Trophoblast cell (in vitro differentiated cells and primary cell): ENCODE measurements around the gene KLHL40.

Experiments used
- DNase-seq, 2 donors: peaks; one replicate each; pipeline ENCODE4 v3.0.0-alpha.2; 2016
- H2AFZ ChIP-seq: 2 replicates; pipeline ENCODE4 v1.6.1; 2013; ENCODE audit warnings: low read length, moderate library complexity, mild to moderate bottlenecking; ENCODE audit not compliant: insufficient read depth, poor library complexity
- H2AK5ac ChIP-seq: 2 replicates; pipeline ENCODE4 v1.6.1; 2013; ENCODE audit warnings: mild to moderate bottlenecking, low read length
- H2BK120ac ChIP-seq: 2 replicates; pipeline ENCODE4 v1.6.1; 2013; ENCODE audit warnings: low read length, mild to moderate bottlenecking, moderate library complexity; ENCODE audit not compliant: insufficient read depth, poor library complexity
- H2BK12ac ChIP-seq: 2 replicates; pipeline ENCODE4 v1.6.1; 2013; ENCODE audit warnings: mild to moderate bottlenecking, low read length, moderate library complexity
- H2BK5ac ChIP-seq: 2 replicates; pipeline ENCODE4 v1.6.1; 2013; ENCODE audit warnings: low read length, low read depth, moderate library complexity, mild to moderate bottlenecking; ENCODE audit not compliant: poor library complexity
- H3K14ac ChIP-seq: 2 replicates; pipeline ENCODE4 v1.6.1; 2013; ENCODE audit warnings: mild to moderate bottlenecking, low read length
- H3K18ac ChIP-seq: 2 replicates; pipeline ENCODE4 v1.6.1; 2013; ENCODE audit warnings: mild to moderate bottlenecking, low read length
- H3K23ac ChIP-seq: 2 replicates; pipeline ENCODE4 v1.6.1; 2013; ENCODE audit warnings: low read length
- H3K27ac ChIP-seq: 2 replicates; pipeline ENCODE4 v1.5.1; 2013; ENCODE audit warnings: low read depth, mild to moderate bottlenecking, inconsistent platforms, low read length, moderate library complexity
- H3K27me3 ChIP-seq: 2 replicates; pipeline ENCODE4 v1.6.1; 2013; ENCODE audit warnings: inconsistent platforms, mild to moderate bottlenecking, low read length, moderate library complexity; ENCODE audit not compliant: insufficient read depth
- H3K36me3 ChIP-seq, 2 experiments: 1 replicate in 1 of 2; 2 replicates in 1 of 2; pipeline ENCODE4 v1.6.1; 2013; ENCODE audit warnings: low read length in 2 of 2, mild to moderate bottlenecking in 2 of 2, moderate library complexity in 1 of 2; ENCODE audit not compliant: insufficient read depth in 2 of 2, control insufficient read depth in 1 of 2
- H3K4ac ChIP-seq: 2 replicates; pipeline ENCODE4 v1.6.1; 2013; ENCODE audit warnings: low read depth, mild to moderate bottlenecking, low read length, moderate library complexity
- H3K4me1 ChIP-seq, 2 experiments: 1 replicate in 1 of 2; 2 replicates in 1 of 2; pipeline ENCODE4 v1.6.1; 2013; ENCODE audit warnings: low read length in 2 of 2, mild to moderate bottlenecking in 2 of 2, moderate library complexity in 1 of 2; ENCODE audit not compliant: insufficient read depth in 2 of 2, control insufficient read depth in 1 of 2
- H3K4me2 ChIP-seq: 2 replicates; pipeline ENCODE4 v1.6.1; 2013; ENCODE audit warnings: inconsistent platforms, mild to moderate bottlenecking, low read length, moderate library complexity
- H3K4me3 ChIP-seq: 2 replicates; pipeline ENCODE4 v1.5.1; 2013; ENCODE audit warnings: mild to moderate bottlenecking, low read depth, low read length, inconsistent platforms
- H3K79me1 ChIP-seq: one replicate; pipeline ENCODE4 v1.6.1; 2013; ENCODE audit warnings: low read length
- H3K79me2 ChIP-seq: 2 replicates; pipeline ENCODE4 v1.6.1; 2013; ENCODE audit warnings: low read length, mild to moderate bottlenecking; ENCODE audit not compliant: control insufficient read depth, insufficient read depth, poor library complexity
- H3K9ac ChIP-seq: 2 replicates; pipeline ENCODE4 v1.6.1; 2013; ENCODE audit warnings: mild to moderate bottlenecking, low read length
- H3K9me3 ChIP-seq: 2 replicates; pipeline ENCODE4 v1.6.1; 2013; ENCODE audit warnings: low read depth, mild to moderate bottlenecking, control low read depth, inconsistent platforms, low read length; ENCODE audit not compliant: insufficient read depth
- H4K12ac ChIP-seq: 2 replicates; pipeline ENCODE4 v1.6.1; 2013; ENCODE audit warnings: low read depth, mild to moderate bottlenecking, low read length, moderate library complexity
- H4K8ac ChIP-seq: 2 replicates; pipeline ENCODE4 v1.6.1; 2013; ENCODE audit warnings: low read depth, mild to moderate bottlenecking, low read length, moderate library complexity
- H4K91ac ChIP-seq: one replicate; pipeline ENCODE4 v1.6.1; 2013; ENCODE audit warnings: low read depth, mild to moderate bottlenecking, low read length, moderate library complexity
- WGBS: extraction: QIAGEN DNeasy Blood & Tissue Kit; methylation state at CpG from one replicate; pipeline ENCODE4 v1.1.7; 2013; ENCODE audit warnings: missing lambda C conversion rate; ENCODE audit not compliant: insufficient read length, insufficient coverage; ENCODE audit errors: extremely low coverage; 5-methylcytosine and 5-hydroxymethylcytosine counted together

KLHL40 gene

DNA sequence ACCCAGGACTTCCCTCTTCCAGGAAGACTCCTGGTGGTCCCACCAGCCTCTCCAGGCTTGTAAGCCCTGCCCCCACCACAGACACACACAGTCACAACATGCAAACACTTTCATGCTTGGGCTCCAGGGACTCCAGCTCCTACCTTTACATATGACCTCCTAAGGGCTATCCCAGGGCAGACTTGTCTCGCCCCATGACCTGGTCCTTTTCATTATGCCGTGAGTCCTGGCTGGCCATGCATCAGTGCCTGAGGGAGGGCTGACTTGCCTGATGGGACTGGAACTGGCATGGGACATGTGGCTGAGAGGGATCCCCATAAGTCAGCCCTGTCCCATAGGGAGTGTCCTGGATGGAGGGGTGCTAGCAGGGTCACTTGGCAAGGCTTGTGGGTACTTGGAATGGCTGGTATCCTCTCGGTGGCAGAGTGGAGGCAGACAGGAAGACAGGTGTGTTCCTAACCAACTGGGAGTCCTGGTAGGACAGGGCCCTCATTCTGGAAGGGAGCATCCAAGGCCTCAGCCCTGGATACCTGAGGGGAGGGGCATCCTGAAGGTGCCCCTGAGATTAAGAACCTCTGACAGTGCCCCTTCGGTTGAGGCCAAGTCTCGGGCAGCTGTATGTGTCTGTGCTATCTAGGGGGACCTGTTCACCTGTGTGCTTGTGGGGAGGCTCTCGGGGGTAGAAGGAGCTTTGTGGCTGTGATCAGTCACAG is 17.8 kb downstream of the KLHL40 start:
- no CpG with 5 or more reads among the region's 6 CpGs for WGBS
- no peak overlapping the region for H3K14ac ChIP-seq
- no peaks in the 10 kb centered on the region for H3K36me3 ChIP-seq
- no peak overlapping the region for H3K4me3 ChIP-seq
- H2AFZ ChIP-seq: no peak overlapping the region
- no peak overlapping the region for H4K8ac ChIP-seq
- H2BK120ac ChIP-seq: no peak overlapping the region
- no peaks in the 10 kb centered on the region for H3K79me1 ChIP-seq
- H3K4ac ChIP-seq: no peak overlapping the region
- no peaks in the 10 kb centered on the region for H3K79me2 ChIP-seq
- no peak overlapping the region for H3K4me2 ChIP-seq
- no peak overlapping the region for H4K12ac ChIP-seq
- H2AK5ac ChIP-seq: no peak overlapping the region
- H3K23ac ChIP-seq: no peak overlapping the region
- no peak overlapping the region for H3K27ac ChIP-seq
- H2BK5ac ChIP-seq: no peak overlapping the region
- DNase-seq: no peak
- no peaks in the 10 kb centered on the region for H3K27me3 ChIP-seq
- no peaks in the 10 kb centered on the region for H3K4me1 ChIP-seq
- H2BK12ac ChIP-seq: no peak overlapping the region
- no peak overlapping the region for H3K18ac ChIP-seq
- no peaks in the 10 kb centered on the region for H3K9me3 ChIP-seq
- H3K9ac ChIP-seq: no peak overlapping the region
- H4K91ac ChIP-seq: no peak overlapping the region

DNA sequence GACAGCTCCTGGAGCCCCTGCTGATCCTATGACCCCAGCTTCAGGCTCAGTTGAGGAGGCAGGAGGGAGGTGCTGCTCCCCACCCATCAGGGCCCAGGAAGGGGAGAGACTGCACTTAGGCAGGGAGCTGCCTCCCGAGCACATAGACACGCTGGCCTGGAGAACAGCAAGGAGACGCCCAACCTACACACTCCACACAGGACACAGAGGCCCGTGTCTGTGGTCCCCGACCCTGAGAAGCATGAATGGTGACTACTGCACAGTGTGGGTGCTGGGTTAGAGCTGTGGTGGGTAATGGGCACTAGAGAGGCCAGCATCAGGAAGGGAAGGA is 18.3 kb downstream of the KLHL40 start:
- Histone ChIP-seq H3K36me3 (no peaks in the 10 kb centered on the region), H3K4me1 (no peaks in the 10 kb centered on the region)
- no CpG with 5 or more reads among the region's 5 CpGs for WGBS

DNA sequence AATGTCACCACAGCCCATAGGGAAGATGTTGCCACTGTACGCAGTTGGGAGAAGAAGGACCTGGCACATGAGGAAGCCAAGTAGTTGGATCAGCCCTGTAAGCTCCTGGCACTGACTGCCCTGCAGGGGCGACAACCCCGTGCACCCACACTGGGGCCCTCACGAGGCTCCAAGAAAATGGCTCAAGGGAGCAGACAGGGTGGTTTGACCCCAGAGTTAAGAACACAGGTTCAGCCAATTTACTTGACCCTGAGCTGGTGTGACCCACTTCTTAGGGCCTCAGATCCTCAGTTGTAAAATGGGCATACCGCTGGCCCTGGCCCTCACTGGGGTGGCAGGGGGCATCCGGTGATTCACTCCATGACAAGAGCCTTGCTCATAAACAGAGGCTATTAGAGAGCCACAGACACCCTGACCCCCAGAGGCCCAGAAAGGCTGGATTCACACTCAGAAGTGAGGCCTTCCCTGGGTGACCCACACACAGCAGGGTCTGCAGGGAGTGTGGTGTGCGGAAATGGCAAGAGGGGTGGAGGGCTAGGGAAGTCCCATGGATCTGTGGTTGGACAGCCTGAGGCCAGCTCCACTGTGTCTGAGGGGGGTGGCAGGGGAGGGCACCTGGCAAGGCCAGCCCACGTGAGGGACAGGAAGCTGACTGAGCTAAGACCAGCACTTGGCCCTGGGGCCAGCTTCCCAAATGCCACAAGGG is 19.0 kb downstream of the KLHL40 start:
- no peaks in the 10 kb centered on the region for H3K27me3 ChIP-seq
- no peak overlapping the region for H2AFZ ChIP-seq
- H3K9ac ChIP-seq: no peak overlapping the region
- no peak overlapping the region for H3K23ac ChIP-seq
- H3K9me3 ChIP-seq: peaks cover 1% of the 10 kb centered on the region
- DNase-seq: no peak
- no peaks in the 10 kb centered on the region for H3K4me1 ChIP-seq
- H2BK120ac ChIP-seq: no peak overlapping the region
- H2BK5ac ChIP-seq: no peak overlapping the region
- no peak overlapping the region for H3K27ac ChIP-seq
- H2BK12ac ChIP-seq: no peak overlapping the region
- H3K4ac ChIP-seq: no peak overlapping the region
- H4K91ac ChIP-seq: no peak overlapping the region
- no CpG with 5 or more reads among the region's 8 CpGs for WGBS
- no peak overlapping the region for H4K12ac ChIP-seq
- no peaks in the 10 kb centered on the region for H3K36me3 ChIP-seq
- no peak overlapping the region for H3K18ac ChIP-seq
- H4K8ac ChIP-seq: no peak overlapping the region
- H2AK5ac ChIP-seq: no peak overlapping the region
- no peaks in the 10 kb centered on the region for H3K79me1 ChIP-seq
- no peak overlapping the region for H3K14ac ChIP-seq
- H3K4me3 ChIP-seq: no peak overlapping the region
- H3K4me2 ChIP-seq: no peak overlapping the region
- H3K79me2 ChIP-seq: no peaks in the 10 kb centered on the region

More for the DNA sequence above, 18.3 kb downstream of the KLHL40 start:
- Histone ChIP-seq H3K4ac (no peak overlapping the region), H3K27me3 (no peaks in the 10 kb centered on the region), H3K23ac (no peak overlapping the region), H2BK12ac (no peak overlapping the region), H3K27ac (no peak overlapping the region), H3K79me1 (no peaks in the 10 kb centered on the region), H2BK120ac (no peak overlapping the region), H3K14ac (no peak overlapping the region), H4K8ac (no peak overlapping the region), H2BK5ac (no peak overlapping the region), H3K9ac (no peak overlapping the region), H3K9me3 (no peaks in the 10 kb centered on the region), H2AFZ (no peak overlapping the region), H4K91ac (no peak overlapping the region), H3K4me2 (no peak overlapping the region), H2AK5ac (no peak overlapping the region), H4K12ac (no peak overlapping the region), H3K4me3 (no peak overlapping the region), H3K79me2 (no peaks in the 10 kb centered on the region), H3K18ac (no peak overlapping the region)
- no peak for DNase-seq

DNA sequence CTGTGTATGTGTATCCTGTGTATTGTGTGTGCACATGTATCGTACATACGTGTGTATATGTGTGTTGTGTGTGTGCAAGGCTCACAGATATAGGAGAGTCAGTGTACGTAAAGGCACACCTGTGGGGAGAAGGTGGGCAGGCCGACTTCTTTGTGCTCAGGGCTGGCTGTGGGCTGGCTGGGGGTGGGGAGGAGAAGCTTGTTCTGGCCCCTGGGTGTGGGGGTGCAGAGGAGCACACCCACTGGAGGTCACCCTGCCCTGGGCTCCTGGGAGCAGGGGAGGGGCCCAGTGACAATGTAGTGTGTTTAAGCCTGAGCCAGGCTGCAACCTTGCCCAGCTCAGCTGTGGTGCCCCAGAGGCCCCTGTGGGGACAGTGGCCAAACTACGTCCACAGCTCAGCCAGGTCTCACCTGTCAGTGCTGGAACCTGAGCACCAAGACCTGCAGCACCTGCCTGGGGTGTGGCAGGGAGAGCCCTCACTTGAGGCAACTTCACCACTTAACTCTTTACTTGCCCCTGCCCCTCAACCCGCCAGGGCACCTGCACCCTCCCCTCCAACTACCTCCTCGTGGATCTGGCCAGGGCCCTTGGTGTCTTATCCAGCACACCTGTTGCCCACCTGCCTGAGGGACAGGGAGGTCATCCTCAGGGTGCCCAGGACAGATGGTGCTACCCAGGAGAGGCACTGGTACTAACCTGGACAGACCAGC is 19.9 kb downstream of the KLHL40 start:
- Histone ChIP-seq H4K8ac (no peak overlapping the region), H3K36me3 (no peaks in the 10 kb centered on the region), H3K4me1 (no peaks in the 10 kb centered on the region), H3K9ac (no peak overlapping the region), H4K12ac (no peak overlapping the region), H3K27ac (no peak overlapping the region), H3K14ac (no peak overlapping the region), H4K91ac (no peak overlapping the region), H3K79me2 (no peaks in the 10 kb centered on the region), H3K18ac (no peak overlapping the region), H3K4ac (no peak overlapping the region), H3K4me3 (no peak overlapping the region), H3K27me3 (no peaks in the 10 kb centered on the region), H2BK12ac (no peak overlapping the region), H3K9me3 (peaks cover 1% of the 10 kb centered on the region), H2AFZ (no peak overlapping the region), H3K4me2 (no peak overlapping the region), H2AK5ac (no peak overlapping the region), H2BK5ac (no peak overlapping the region), H3K23ac (no peak overlapping the region), H3K79me1 (no peaks in the 10 kb centered on the region), H2BK120ac (no peak overlapping the region)
- DNase-seq: no peak
- WGBS: no CpG with 5 or more reads among the region's 7 CpGs
